Measurements from ENCODE around the gene ZMYND8.
A peak's percentile ranks its signal among the peaks of the same experiment; 100 is the strongest.
"Not testable (repeated sequence)": the region's sequence is repeated elsewhere in the genome, so short reads cannot be mapped to it uniquely, and the experiment has no call there.

ZMYND8 gene

GRCh38 chr20:47309806-47310426 lies 46.6 kb downstream of the ZMYND8 start:
- DNase-seq = no peak

- DNase-seq = no peak
Observed at GRCh38 chr20:47309394-47309793, 47.1 kb downstream of the ZMYND8 start.

- not testable (repeated sequence) for DNase-seq
Observed at GRCh38 chr20:47307569-47307968, 48.9 kb downstream of the ZMYND8 start.

- no peak for DNase-seq
Observed at GRCh38 chr20:47306755-47307370, 49.6 kb downstream of the ZMYND8 start.

GRCh38 chr20:47306095-47306494 lies 50.4 kb downstream of the ZMYND8 start:
- no peak for DNase-seq

- DNase-seq = no peak
Observed at GRCh38 chr20:47305667-47306066, 50.8 kb downstream of the ZMYND8 start.

GRCh38 chr20:47304287-47304686 lies 52.2 kb downstream of the ZMYND8 start:
- peak; percentile 48 for DNase-seq

GRCh38 chr20:47303736-47304135 lies 52.8 kb downstream of the ZMYND8 start:
- DNase-seq = no peak

GRCh38 chr20:47300071-47300470 lies 56.4 kb downstream of the ZMYND8 start:
- no peak for DNase-seq

- DNase-seq = no peak
Observed at GRCh38 chr20:47298624-47299023, 57.9 kb downstream of the ZMYND8 start.

GRCh38 chr20:47297746-47298145 lies 58.8 kb downstream of the ZMYND8 start:
- no peak for DNase-seq

GRCh38 chr20:47296950-47297349 lies 59.5 kb downstream of the ZMYND8 start:
- DNase-seq = no peak

- no peak for DNase-seq
Observed at GRCh38 chr20:47295921-47296426, 60.5 kb downstream of the ZMYND8 start.

- DNase-seq = no peak
Observed at GRCh38 chr20:47295129-47295813, 61.2 kb downstream of the ZMYND8 start.

GRCh38 chr20:47293631-47294030 lies 62.9 kb downstream of the ZMYND8 start:
- no peak for DNase-seq

- no peak for DNase-seq
Observed at GRCh38 chr20:47292581-47292980, 63.9 kb downstream of the ZMYND8 start.

GRCh38 chr20:47290666-47291430 lies 65.7 kb downstream of the ZMYND8 start:
- DNase-seq = no peak

GRCh38 chr20:47290008-47290407 lies 66.5 kb downstream of the ZMYND8 start:
- no peak for DNase-seq

GRCh38 chr20:47289096-47289495 lies 67.4 kb downstream of the ZMYND8 start:
- no peak for DNase-seq

GRCh38 chr20:47288530-47288929 lies 68.0 kb downstream of the ZMYND8 start:
- DNase-seq = not testable (repeated sequence)

GRCh38 chr20:47287609-47288144 lies 68.8 kb downstream of the ZMYND8 start:
- no peak for DNase-seq

- no peak for DNase-seq
Observed at GRCh38 chr20:47286681-47287080, 69.8 kb downstream of the ZMYND8 start.

- DNase-seq = no peak
Observed at GRCh38 chr20:47285189-47285588, 71.3 kb downstream of the ZMYND8 start.
